GM15510 (cell line): ENCODE data around the gene WDFY3.

Experiments
- POLR2A ChIP-seq: IDR thresholded peaks from 3 replicates; pipeline ENCODE4 v1.6.1; 2011; ENCODE audit warnings: borderline replicate concordance; ENCODE audit not compliant: insufficient read length; ENCODE audit errors: extremely low read depth

WDFY3 gene

GRCh38 chr4:84964995-84965552, 1.4 kb downstream of the WDFY3 start:
- no peak for TF ChIP-seq POLR2A

- no peak for TF ChIP-seq POLR2A
These were observed 4.4 kb downstream of the WDFY3 start for GRCh38 chr4:84962102-84962501.

- no peak for TF ChIP-seq POLR2A
These were observed 8.1 kb downstream of the WDFY3 start for GRCh38 chr4:84958434-84958833.

GRCh38 chr4:84957514-84958420, 8.7 kb downstream of the WDFY3 start:
- no peak for TF ChIP-seq POLR2A

GRCh38 chr4:84956014-84956413, 10.5 kb downstream of the WDFY3 start:
- TF ChIP-seq POLR2A: no peak

GRCh38 chr4:84954982-84955567, 11.4 kb downstream of the WDFY3 start:
- no peak for TF ChIP-seq POLR2A

- no peak for TF ChIP-seq POLR2A
These were observed 13.7 kb downstream of the WDFY3 start for GRCh38 chr4:84952776-84953175.

GRCh38 chr4:84952004-84952403, 14.5 kb downstream of the WDFY3 start:
- TF ChIP-seq POLR2A: no peak

- no peak for TF ChIP-seq POLR2A
These were observed 18.4 kb downstream of the WDFY3 start for GRCh38 chr4:84948056-84948455.

GRCh38 chr4:84944947-84945346, 21.5 kb downstream of the WDFY3 start:
- TF ChIP-seq POLR2A: no peak

- no peak for TF ChIP-seq POLR2A
These were observed 25.5 kb downstream of the WDFY3 start for GRCh38 chr4:84940960-84941359.

- TF ChIP-seq POLR2A: no peak
These were observed 27.4 kb downstream of the WDFY3 start for GRCh38 chr4:84939113-84939512.

- TF ChIP-seq POLR2A: no peak
These were observed 28.2 kb downstream of the WDFY3 start for GRCh38 chr4:84938316-84938715.

GRCh38 chr4:84937381-84937977, 29.0 kb downstream of the WDFY3 start:
- TF ChIP-seq POLR2A: no peak

- no peak for TF ChIP-seq POLR2A
These were observed 30.4 kb downstream of the WDFY3 start for GRCh38 chr4:84936123-84936522.

- TF ChIP-seq POLR2A: no peak
These were observed 34.0 kb downstream of the WDFY3 start for GRCh38 chr4:84932462-84932861.

- no peak for TF ChIP-seq POLR2A
These were observed 34.5 kb downstream of the WDFY3 start for GRCh38 chr4:84931961-84932360.
